CD4-positive, alpha-beta T cell treated with Interleukin-10 for 1 hour (primary cell): ENCODE results near the gene PCNX1.
"Not testable (repeated sequence)": the region's sequence is repeated elsewhere in the genome, so short reads cannot be mapped to it uniquely, and the experiment has no call there.

Experiments
- DNase-seq: peaks from one replicate; pipeline ENCODE4 v3.0.0-alpha.2; 2020

PCNX1 gene

DNA sequence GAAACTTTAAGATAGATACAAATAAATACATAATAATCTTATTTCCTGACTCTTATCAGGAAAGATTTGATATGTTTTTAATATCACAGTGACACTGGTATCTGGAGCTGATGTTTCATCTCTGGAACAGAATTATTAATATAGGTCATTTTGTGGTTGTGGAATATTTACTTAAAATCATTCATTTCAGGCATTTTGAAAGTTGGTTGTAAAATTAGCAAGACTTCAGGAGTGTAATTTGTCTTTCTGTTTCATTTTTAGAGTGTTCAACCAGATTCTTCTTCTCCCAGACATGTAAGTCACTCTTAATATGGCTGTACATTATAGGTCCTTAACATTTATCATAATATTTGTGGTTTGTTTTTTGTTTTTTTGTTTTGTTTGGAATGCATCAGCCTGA lies 115.7 kb downstream of the PCNX1 start:
- no peak for DNase-seq

DNA sequence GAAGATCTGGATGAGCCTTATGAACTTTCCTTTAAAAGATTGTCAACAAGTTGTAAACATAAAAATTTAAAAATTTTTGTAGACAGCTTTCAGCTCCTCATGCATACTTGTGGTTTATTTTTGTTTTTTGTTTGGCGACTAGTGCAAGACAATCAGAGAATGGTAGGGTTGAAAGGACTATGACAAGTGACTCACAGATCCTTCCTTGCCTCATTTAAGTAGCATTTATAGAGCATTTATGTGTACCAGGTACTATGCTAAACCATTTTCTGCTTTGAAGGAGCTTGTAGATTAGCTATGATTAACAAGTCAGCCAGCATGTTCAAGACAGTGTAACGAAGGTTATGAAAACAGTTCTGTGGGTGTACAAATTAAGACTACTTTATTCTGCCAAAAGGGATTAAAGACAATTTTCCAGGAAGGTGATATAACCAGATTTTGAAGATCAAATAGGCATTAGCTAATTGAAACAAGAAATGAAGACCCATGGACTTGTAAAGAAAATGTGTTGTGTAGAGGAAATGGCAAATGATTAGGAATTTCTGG lies 122.0 kb downstream of the PCNX1 start:
- no peak for DNase-seq

GRCh38 chr14:71031000-71031399 lies 123.7 kb downstream of the PCNX1 start:
- DNase-seq, result no peak

- no peak for DNase-seq
Measured at GRCh38 chr14:71036433-71036832, 129.2 kb downstream of the PCNX1 start.

- no peak for DNase-seq
Measured at GRCh38 chr14:71048393-71048792, 141.1 kb downstream of the PCNX1 start.

- no peak for DNase-seq
Measured at GRCh38 chr14:71049435-71050133, 142.3 kb downstream of the PCNX1 start.

DNA sequence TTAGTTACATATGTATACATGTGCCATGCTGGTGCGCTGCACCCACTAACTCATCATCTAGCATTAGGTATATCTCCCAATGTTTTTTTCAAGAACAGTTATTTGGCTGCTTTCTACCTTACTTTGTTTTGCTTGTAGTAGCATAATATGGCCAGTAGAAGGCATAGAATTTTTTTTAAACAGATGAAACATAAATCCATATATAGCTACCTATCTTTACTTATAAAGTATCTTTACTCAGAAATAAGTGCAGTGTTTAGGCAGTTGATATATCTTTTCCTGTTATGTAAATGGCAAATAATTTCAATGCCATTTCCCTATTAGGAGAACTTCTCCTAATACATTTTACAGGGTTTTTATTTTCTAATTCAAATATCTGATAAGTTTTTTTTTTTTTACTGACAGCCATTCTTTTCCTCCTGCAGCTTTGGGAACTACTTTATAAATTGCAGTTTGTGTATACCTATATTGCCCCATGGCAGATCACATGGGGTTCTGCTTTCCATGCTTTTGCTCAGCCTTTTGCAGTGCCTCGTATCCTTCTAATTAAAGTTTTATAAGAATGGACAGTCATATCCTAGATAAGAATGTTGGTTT lies 143.1 kb downstream of the PCNX1 start:
- peak; percentile 26 for DNase-seq

- no peak for DNase-seq
Measured at GRCh38 chr14:71054706-71055105, 147.4 kb downstream of the PCNX1 start.

DNA sequence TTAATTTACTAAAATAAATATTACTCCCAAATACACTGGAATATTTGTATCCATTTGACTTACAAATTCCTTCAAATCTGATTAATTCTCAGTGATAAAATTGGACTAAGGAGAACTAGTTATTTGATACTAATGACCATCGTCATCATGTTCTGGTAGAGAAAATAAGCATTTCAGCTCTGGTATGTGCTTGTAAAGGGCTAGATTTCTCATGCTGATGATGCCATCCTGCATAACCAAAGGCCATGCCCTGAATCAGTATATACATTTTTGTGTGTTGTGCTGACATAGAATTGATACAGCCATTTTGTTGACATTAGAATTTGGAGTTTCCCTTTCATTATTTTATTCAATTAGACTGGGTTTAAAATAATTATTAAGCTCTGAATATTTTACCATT lies 148.9 kb downstream of the PCNX1 start:
- no peak for DNase-seq

DNA sequence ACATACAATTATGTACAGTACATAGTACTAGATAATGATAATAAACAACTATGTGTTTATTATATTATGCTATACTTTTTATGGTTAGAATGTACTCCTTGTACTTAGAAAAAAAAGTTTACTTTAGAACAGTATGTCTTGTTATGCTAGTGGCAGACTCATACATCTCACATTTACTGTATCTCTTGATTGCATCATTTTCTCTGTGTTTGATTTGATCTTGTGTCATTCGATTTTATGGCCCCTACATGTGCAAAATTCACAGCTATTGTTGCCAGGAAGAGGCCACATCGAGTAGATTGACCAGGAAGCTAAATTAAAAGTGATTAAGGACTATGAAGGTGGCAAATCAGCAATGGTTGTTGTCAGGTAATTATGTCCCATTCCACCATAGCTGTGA lies 153.0 kb downstream of the PCNX1 start:
- DNase-seq, result no peak

DNA sequence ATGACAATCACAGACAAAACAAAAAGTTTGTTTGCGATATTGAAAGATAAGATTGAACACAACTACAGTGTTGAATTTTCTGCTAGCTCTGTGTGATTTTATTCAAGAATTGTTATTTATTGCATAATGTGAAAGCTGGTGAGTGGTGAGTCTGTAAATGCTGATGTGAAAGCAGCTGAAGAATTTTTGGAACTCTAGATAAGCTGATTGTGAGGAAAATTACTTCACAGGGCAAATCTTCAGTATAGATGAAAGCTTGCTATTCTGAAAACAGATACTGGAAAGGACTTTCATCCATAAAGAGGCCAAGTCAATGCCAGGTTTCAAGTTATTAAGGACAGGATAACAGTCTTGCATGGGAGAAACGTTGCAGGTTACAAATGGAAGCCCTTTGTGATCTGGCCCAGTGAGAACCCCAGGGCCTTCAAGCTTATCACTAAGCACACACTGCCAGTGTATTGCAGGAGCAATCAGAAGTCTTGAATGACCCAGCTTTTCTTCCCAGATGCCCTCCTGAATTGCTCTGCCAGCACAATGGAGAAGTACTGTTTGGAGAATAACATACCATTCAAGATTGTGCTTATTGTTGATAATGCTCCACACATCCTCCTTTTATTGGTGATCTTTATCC lies 153.7 kb downstream of the PCNX1 start:
- no peak for DNase-seq

- no peak for DNase-seq
Measured at GRCh38 chr14:71061458-71061857, 154.2 kb downstream of the PCNX1 start.

DNA sequence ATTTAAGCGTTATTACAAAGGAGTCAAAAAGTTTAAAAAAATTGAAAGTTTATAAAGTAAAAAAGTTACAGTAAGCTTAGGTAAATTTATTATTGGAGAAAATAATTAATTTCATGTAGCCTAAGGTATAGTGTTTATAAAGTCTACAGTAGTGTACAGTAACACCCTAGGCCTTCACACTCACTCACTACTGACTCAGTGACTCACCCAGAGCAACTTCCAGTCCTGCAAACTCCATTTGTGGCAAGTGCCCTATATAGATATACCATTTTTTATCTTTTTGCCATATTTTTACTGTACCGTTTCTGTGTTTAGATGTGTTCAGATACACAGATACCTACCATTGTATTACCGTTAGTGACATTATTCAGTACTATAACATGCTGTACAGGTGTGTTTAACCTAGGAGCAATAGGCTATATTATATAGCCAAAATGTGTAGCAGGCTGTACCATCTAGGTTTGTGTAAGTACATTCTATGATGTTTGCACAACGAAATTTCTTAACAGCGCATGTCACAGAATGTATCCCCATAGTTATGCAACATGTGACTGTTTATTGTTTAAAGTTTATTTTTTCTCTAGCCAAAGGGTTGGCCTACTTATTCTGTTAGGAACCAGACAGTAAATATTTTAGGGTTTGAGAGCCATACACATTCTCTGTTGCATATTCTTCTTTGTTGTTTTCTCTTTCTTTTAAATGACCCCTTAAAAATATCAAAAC lies 155.5 kb downstream of the PCNX1 start:
- DNase-seq, result no peak

DNA sequence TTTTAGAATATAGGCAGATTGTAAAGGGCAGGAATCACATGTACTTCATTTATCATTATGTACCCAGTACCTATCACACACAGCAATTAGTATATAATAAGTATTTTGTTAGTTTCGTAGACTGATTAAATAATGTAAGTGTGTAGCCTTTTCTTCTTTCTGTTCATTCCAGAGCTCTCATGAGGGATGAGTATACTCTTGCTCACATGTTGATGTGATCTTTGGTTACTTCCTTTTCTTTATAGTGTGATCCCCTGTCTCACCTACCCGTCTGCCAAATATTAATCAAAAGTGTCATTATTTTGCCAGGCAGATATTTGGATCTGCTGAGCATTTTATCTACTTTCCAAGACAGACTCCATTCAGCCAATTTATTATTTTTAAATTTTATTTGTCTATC lies 156.1 kb downstream of the PCNX1 start:
- DNase-seq, result no peak

- not testable (repeated sequence) for DNase-seq
Measured at GRCh38 chr14:71064747-71065146, 157.5 kb downstream of the PCNX1 start.

DNA sequence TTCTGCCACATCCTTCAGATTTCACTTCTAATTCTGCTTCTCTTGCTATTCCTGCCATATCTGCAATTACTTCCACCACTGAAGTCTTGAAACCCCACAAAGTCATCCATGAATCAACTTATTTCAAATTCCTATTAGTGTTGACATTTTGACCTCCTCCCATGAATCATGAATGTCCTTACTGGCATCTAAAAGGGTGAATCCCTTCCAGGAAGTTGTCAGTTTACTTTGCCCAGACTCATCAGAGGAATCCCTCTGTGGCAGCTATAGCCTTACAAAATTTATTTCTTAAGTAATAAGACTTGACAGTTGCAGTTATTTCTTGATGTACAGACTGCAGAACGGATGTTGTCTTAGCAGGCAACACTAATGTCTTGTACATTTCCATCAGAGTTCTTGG lies 162.9 kb downstream of the PCNX1 start:
- DNase-seq, result no peak

DNA sequence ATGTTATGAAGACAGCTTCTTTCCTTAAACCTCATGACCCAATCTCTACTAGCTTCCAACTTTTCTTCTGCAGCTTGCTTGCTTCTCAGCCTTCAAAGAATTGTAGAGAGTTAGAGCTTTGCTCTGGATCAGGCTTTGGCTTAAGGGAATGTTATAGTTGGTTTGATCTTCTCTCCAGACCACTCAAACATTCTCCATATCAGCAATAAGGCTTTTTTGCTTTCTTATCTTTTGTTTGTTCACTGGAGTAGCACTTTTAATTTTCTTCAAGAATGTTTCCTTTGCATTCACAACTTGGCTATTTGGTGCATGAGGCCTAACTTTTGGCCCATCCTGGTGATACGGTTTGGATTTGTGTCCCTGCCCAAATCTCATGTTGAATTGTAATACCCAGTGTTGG lies 163.8 kb downstream of the PCNX1 start:
- DNase-seq, result no peak

DNA sequence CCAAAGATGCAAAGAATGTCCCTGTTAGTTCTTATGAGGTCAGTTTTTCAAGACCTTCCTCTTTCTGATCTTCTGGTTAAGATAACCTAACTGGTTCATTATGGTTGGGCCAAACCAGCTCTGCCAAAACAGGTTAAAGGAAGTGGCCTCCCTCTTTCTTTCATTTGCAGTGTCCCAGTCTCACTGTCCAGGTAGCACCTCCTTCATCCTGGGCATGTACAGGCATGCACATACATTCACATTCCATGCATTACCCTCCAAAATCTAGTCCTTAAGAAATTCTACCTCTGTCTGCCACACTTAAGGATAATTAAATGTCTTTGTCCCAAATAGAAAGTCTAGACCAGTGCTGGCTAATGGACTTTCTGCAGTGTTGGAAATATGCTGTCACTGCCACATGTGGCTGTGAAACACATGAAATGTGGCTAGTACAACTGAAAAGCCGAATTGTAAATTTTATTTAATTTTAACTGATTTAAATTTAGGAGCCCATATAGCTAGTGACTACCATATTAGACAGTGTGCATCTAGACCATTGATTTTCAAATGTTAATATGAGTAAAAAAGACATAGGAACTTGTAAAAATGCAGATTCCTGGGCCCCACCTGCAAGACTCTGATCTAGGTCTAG lies 169.3 kb downstream of the PCNX1 start:
- no peak for DNase-seq

DNA sequence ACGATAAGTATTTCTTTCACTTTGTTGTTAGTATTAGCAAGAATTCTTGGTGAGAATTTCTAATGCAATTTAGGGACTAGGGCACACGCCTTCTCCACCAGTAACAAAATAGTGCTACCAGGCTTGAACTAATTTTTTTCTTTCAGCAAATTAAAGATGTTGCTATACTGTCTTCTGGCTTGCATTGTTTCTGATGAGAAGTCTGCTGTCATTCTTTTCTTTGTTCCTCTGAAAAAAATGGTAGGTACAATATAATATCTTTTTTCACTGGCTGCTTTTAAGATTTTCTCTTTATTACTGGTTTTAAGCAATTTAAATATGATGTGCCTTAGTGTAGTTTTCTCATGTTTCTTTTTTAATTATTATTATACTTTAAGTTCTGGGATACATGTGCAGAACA lies 171.2 kb downstream of the PCNX1 start:
- DNase-seq, result no peak

DNA sequence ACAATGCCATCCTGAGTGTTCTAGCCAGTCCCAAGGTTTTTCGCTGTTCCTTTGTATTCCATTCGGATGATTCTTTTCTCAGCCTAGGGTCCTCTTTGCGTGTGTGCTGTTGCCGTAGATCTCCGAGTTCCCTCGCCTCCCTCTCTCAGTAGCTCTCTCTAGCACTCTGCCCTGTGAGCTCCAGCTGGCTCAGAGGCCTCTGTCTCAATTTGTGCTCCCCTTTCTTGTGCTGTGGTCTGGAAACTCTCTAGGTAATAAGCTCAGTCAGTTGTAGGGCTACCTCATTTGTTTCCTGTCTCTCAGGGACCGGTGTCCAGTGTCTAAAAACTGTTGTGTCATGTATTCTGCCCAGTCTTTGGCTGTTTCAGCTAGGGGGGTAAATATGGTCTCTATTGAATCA lies 179.3 kb downstream of the PCNX1 start:
- no peak for DNase-seq

GRCh38 chr14:71089971-71090370 lies 182.7 kb downstream of the PCNX1 start:
- DNase-seq, result no peak

- DNase-seq, result no peak
Measured at GRCh38 chr14:71094722-71095121, 187.5 kb downstream of the PCNX1 start.

- DNase-seq, result no peak
Measured at GRCh38 chr14:71096947-71097346, 189.7 kb downstream of the PCNX1 start.
